HL-60/S4 treated with phorbol 12-myristate 13-acetate at 8.2 ng/mL for 4 days and 3 days (cell line): Measurements from ENCODE around the gene HLA-A.

ENCODE experiments used
- in situ Hi-C: fragments of 300-500 bp; cut with MboI; formaldehyde crosslinking; loops from 2 replicates; pipeline ENCODE4 v1.15.0; 2022; ENCODE audit warnings: low sequenced_read_pairs

HLA-A gene

DNA sequence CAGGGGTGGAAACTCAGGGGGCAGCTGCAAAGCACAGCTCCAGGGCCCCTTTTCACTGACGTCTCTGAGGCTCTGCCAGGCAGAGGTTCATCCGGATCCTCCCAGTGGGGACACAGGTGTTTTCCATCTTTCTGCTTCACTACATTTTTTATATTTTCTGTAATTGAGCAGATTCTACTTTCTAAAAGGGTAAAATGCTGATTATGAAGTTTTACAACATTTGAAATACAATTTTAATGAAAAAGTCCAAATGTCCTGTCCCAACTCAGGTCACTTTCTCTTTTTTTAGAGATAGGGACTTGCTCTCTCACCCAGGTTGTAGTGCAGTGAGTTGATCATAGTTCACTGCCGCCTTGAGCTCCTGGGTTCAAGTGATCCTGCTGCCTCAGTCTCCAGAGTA lies 41.9 kb downstream of the HLA-A start:
- in situ Hi-C loops, result no loop called here

DNA sequence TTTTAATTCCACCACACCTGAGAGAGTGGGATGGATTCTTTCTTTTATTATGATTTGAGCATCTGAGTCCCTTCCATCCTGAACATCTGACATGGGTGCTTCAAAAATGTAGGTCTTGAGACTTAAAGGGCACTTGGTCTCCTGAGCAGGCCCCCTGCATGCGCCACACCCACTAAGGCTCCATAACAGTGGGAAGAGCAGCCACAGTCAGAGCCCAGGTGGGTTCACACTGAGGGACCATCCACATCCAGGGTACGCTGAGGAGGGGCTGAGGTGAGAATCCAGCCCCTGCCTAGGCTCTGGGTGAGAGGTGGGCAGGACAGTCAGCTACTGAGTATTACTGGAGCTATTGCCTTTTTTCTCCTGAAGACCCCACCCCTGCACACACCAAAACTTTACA lies 42.7 kb downstream of the HLA-A start:
- in situ Hi-C loops, result no loop called here

DNA sequence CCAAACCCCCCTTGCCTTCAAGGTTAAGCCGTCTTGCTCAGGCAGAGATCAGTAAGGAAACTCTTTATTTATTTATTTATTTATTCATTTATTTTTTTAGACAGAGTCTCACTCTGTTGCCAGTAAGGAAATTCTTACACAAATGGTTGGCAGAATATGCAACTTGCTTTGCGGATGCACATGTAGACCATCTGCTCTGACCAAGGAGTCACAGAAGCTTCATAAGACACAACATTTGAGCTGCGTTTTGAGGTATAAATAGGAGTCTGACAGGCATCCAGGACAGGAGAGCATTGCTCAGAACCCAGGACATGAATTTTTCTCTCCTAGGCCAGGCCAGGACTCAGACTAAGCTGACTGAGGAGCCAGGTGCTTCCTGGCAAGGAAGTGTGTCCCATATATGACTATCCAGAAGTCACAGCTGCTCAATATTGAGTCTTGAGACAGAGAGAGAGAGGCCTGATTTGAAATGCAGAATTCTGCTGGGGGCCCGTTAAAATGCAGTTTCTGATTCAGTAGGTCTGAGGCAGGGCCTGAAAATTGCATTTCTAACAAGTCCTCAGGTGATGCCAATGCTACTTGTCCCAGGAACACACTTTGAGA lies 43.9 kb downstream of the HLA-A start:
- in situ Hi-C loops, result no loop called here

DNA sequence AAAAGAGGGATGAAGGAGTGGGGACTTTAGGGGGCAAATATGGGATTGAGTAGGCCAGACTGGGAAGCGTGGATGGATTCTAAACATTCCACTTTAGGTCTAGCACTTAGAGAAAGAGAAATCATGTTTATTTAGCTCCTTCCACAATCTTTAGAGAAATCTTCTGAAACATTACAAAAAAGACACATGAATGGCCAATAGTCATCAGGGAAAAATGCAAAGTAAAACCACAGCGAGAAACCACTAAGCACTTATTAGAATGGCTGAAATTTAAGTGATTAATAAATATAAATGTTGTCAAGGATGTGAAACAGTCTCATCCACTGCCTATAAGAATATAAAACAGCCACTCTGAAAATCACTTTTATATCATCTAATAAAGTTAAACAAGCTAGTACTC lies 46.9 kb downstream of the HLA-A start:
- in situ Hi-C loops, result no loop called here

DNA sequence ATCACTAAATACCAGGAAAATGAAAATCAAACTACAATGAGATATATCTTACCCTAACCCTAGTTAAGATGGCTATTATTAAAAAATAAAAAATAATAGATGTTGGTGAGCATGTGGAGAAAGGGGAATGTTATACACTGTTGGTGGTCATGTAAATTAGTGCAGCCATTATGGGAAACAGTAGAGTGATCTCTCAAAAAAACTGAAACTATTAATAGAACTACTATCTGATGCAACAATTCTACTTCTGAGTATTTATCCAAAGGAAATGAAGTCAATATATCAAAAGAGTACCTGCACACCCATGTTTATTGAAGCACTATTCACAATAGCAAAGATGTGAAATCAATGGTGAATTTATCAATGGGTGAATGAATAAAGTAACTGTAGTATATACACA lies 48.6 kb downstream of the HLA-A start:
- in situ Hi-C loops, result no loop called here

DNA sequence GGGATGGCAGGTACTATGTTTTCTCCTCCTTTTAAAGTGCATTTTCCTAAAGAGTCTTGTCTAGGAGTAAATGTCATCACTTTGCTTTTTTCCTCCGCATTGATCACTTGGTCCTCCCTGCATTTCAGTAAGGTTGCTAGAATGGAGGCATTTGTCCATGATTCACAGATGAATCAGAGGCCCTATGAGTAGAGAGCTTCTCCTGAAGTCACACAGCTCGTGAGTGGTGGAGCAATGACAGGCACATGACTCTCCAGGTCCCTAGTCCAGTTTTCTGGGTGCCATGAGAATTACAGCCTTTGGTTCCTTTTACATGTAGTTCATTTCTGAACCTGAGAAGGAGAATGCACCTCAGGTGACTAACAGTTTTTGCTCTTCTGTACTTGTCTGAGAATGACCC lies 50.5 kb downstream of the HLA-A start:
- in situ Hi-C loops, result no loop called here

DNA sequence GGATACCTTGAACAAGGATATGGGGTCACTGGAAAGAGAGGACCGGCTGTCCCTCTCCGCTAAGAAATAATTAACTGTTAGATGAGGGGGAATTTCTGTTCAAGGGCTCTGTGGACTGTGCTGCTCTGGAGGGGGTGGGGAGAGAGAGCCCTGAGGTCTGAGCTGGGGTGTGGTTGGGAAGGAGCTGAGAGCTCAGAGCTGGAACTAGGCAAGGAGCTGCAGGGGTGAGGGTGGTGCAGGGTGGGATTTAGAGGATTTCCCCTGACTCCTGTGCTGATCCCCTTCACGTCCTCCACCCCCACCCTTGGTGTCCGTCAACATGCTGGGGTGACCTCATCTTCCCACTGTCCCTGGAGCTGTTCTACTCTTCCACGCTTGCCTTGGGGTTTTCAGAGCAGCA lies 52.5 kb downstream of the HLA-A start:
- in situ Hi-C loops, result no loop called here

DNA sequence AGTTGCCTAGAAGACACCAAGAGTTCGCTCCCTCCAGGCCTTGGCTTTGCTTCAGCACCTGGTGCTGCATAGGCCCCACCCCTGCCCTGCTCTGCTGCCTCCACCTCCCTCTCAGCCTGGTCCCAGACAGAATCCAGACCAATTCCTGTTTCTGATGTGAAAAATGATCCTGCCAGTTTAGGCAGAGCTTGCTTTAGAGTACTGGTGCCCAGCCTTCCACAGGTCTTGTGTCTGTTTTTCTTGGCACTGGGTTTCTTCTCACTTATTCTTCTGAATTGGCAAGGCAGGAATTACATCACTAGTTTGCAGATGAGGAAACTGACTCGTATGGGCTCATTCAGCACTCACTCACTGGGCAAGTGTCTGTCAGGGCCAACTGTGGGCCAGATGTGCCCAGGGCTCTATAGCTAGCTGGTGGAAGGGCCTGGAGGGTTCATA lies 53.0 kb downstream of the HLA-A start:
- in situ Hi-C loops, result no loop called here
